ENCODE data around the gene TFDP2.

GRCh38 chr3:141915766-141916165 is 233.6 kb downstream of the TFDP2 start:
- TF ChIP-seq CTCF (IDR thresholded peaks at IDR 0.05 in 2 of 3, conservative IDR thresholded peaks at IDR 0.05 in 1 of 3; ENCODE audit: borderline replicate concordance in 1 of 3, insufficient read depth in 1 of 3, low read depth in 2 of 3, low read length in 2 of 3) (no peak), SP1 (IDR thresholded peaks at IDR 0.05; ENCODE audit: low read depth) (no peak), JUND (IDR thresholded peaks at IDR 0.05) (no peak), ZBTB33 (IDR thresholded peaks at IDR 0.05; ENCODE audit: extremely low read depth, insufficient replicate concordance, low read length) (no peak), SIN3A (IDR thresholded peaks at IDR 0.05; ENCODE audit: low read depth) (no peak)

All from HCT116 (cell line).